Glutamatergic neuron (in vitro differentiated cells): ENCODE results near the gene TNRC18. TPM values are rescaled to one million over a fixed set of nuclear protein-coding genes. Genes with fewer than 3 reads are reported as not detected.

ENCODE experiments used
- DNase-seq: peaks from one replicate; pipeline ENCODE4 v3.0.0; 2022
- H3K27ac Mint-ChIP-seq: one replicate; pipeline ENCODE4 v1.8.0; 2020; ENCODE audit warnings: mild to moderate bottlenecking, mixed read lengths, inconsistent platforms; ENCODE audit not compliant: unreplicated experiment
- H3K27me3 Mint-ChIP-seq: one replicate; pipeline ENCODE4 v1.8.0; 2020; ENCODE audit warnings: mild to moderate bottlenecking, moderate library complexity, mixed read lengths, inconsistent platforms; ENCODE audit not compliant: unreplicated experiment
- H3K36me3 Mint-ChIP-seq: one replicate; pipeline ENCODE4 v1.8.0; 2020; ENCODE audit warnings: mild to moderate bottlenecking, mixed read lengths, inconsistent platforms; ENCODE audit not compliant: unreplicated experiment
- H3K4me1 Mint-ChIP-seq: one replicate; pipeline ENCODE4 v1.8.0; 2020; ENCODE audit warnings: mild to moderate bottlenecking, low read depth, mixed read lengths, inconsistent platforms; ENCODE audit not compliant: unreplicated experiment
- H3K4me3 Mint-ChIP-seq: one replicate; pipeline ENCODE4 v1.8.0; 2020; ENCODE audit warnings: mild to moderate bottlenecking, mixed read lengths, inconsistent platforms; ENCODE audit not compliant: unreplicated experiment
- H3K9me3 Mint-ChIP-seq: one replicate; pipeline ENCODE4 v1.8.0; 2020; ENCODE audit warnings: mild to moderate bottlenecking, moderate library complexity, mixed read lengths, inconsistent platforms; ENCODE audit not compliant: unreplicated experiment
- CTCF ChIP-seq: fragments of 200-600 bp; sonication (generic); IDR thresholded peaks from one replicate; pipeline ENCODE4 v1.5.0; 2021; ENCODE audit not compliant: partially characterized antibody, unreplicated experiment
- total RNA-seq: library from RNA; stranded (reverse); fragmentation: NEBNext Ultra II Directional; extraction: Animal tissue kit (Norgen Biotek cat#: 25700); gene quantifications from one replicate; pipeline ENCODE4 v1.2.1, GENCODE V29; 2021; ENCODE audit not compliant: unreplicated experiment

Gene TNRC18
- total RNA-seq, 1 donor from 2014 or later: 54.6 TPM

- peaks cover 3% of the 10 kb centered on the region for H3K27me3 Mint-ChIP-seq
- DNase-seq: peak; percentile 69
- H3K4me3 Mint-ChIP-seq: no peak overlapping the region
- H3K36me3 Mint-ChIP-seq: no peaks in the 10 kb centered on the region
- H3K27ac Mint-ChIP-seq: no peak overlapping the region
- peaks cover 11% of the 10 kb centered on the region for H3K4me1 Mint-ChIP-seq
- peak; percentile 40 for TF ChIP-seq CTCF
- no peaks in the 10 kb centered on the region for H3K9me3 Mint-ChIP-seq
Measured at GRCh38 chr7:5450549-5451327, 27.1 kb upstream of the TNRC18 start.

GRCh38 chr7:5448378-5449037 is 24.9 kb upstream of the TNRC18 start:
- DNase-seq: no peak
- H3K27ac Mint-ChIP-seq: no peak overlapping the region
- peaks cover 11% of the 10 kb centered on the region for H3K4me1 Mint-ChIP-seq
- no peak for TF ChIP-seq CTCF
- no peak overlapping the region for H3K4me3 Mint-ChIP-seq
- no peaks in the 10 kb centered on the region for H3K36me3 Mint-ChIP-seq
- H3K27me3 Mint-ChIP-seq: no peaks in the 10 kb centered on the region
- no peaks in the 10 kb centered on the region for H3K9me3 Mint-ChIP-seq

GRCh38 chr7:5445981-5446594 is 22.5 kb upstream of the TNRC18 start:
- no peak overlapping the region for H3K27ac Mint-ChIP-seq
- TF ChIP-seq CTCF: no peak
- no peak for DNase-seq

GRCh38 chr7:5443678-5444077 is 20.0 kb upstream of the TNRC18 start:
- no peak for TF ChIP-seq CTCF
- H3K4me1 Mint-ChIP-seq: peaks cover 6% of the 10 kb centered on the region
- no peak overlapping the region for H3K27ac Mint-ChIP-seq
- no peaks in the 10 kb centered on the region for H3K36me3 Mint-ChIP-seq
- no peak for DNase-seq
- peaks cover 6% of the 10 kb centered on the region for H3K27me3 Mint-ChIP-seq
- peaks cover 2% of the 10 kb centered on the region for H3K9me3 Mint-ChIP-seq
- H3K4me3 Mint-ChIP-seq: no peak overlapping the region

More at GRCh38 chr7:5445981-5446594, 22.5 kb upstream of the TNRC18 start:
- Mint-ChIP-seq H3K4me1 (peaks cover 6% of the 10 kb centered on the region), H3K27me3 (peaks cover 3% of the 10 kb centered on the region), H3K36me3 (no peaks in the 10 kb centered on the region), H3K4me3 (no peak overlapping the region), H3K9me3 (peaks cover 2% of the 10 kb centered on the region)
